Hypothalamus (tissue), 51 donors: ENCODE data around the gene AGBL1.

Experiments
- DNase-seq, 51 donors: peaks; one replicate each; lab custom pipeline; 2025; lab: John Stamatoyannopoulos, UW

Gene AGBL1

GRCh38 chr15:86676002-86676401, 596.3 kb downstream of the AGBL1 start:
- no peak for DNase-seq

- DNase-seq = no peak
Observed at GRCh38 chr15:86677278-86677677, 597.6 kb downstream of the AGBL1 start.

GRCh38 chr15:86685263-86685662, 605.6 kb downstream of the AGBL1 start:
- DNase-seq = no peak

GRCh38 chr15:86689006-86689405, 609.3 kb downstream of the AGBL1 start:
- DNase-seq = no peak

- no peak for DNase-seq
Observed at GRCh38 chr15:86690566-86690965, 610.9 kb downstream of the AGBL1 start.

- peak in 1 of 51 donors; percentile 20 for DNase-seq
Observed at GRCh38 chr15:86691091-86691663, 611.5 kb downstream of the AGBL1 start.

GRCh38 chr15:86700864-86701610, 621.4 kb downstream of the AGBL1 start:
- DNase-seq = no peak

- DNase-seq = no peak
Observed at GRCh38 chr15:86701611-86701963, 621.9 kb downstream of the AGBL1 start.

- DNase-seq = no peak
Observed at GRCh38 chr15:86706813-86707212, 627.1 kb downstream of the AGBL1 start.

- no peak for DNase-seq
Observed at GRCh38 chr15:86711476-86711875, 631.8 kb downstream of the AGBL1 start.

- no peak for DNase-seq
Observed at GRCh38 chr15:86714241-86714640, 634.6 kb downstream of the AGBL1 start.

GRCh38 chr15:86725628-86726027, 646.0 kb downstream of the AGBL1 start:
- DNase-seq = no peak

- DNase-seq = no peak
Observed at GRCh38 chr15:86735247-86736040, 655.8 kb downstream of the AGBL1 start.

- DNase-seq = no peak
Observed at GRCh38 chr15:86741917-86742316, 662.2 kb downstream of the AGBL1 start.

- no peak for DNase-seq
Observed at GRCh38 chr15:86743283-86743903, 663.7 kb downstream of the AGBL1 start.

GRCh38 chr15:86744198-86744780, 664.6 kb downstream of the AGBL1 start:
- no peak for DNase-seq

- DNase-seq = no peak
Observed at GRCh38 chr15:86751116-86751515, 671.4 kb downstream of the AGBL1 start.

GRCh38 chr15:86754846-86755245, 675.2 kb downstream of the AGBL1 start:
- no peak for DNase-seq

- no peak for DNase-seq
Observed at GRCh38 chr15:86756688-86757087, 677.0 kb downstream of the AGBL1 start.

GRCh38 chr15:86759800-86760523, 680.3 kb downstream of the AGBL1 start:
- no peak for DNase-seq
